Erythroblast (primary cell): ENCODE results near the gene C5orf63.

Experiments used
- DNase-seq, 2 experiments: peaks; one replicate each; lab custom pipeline; 2025; lab: John Stamatoyannopoulos, UW
- GATA1 ChIP-seq: IDR thresholded peaks from 2 replicates; pipeline ENCODE4 v1.6.1; 2011; ENCODE audit warnings: low read depth, mild to moderate bottlenecking, control low read depth, low read length, moderate library complexity
- POLR2A ChIP-seq: IDR thresholded peaks from 2 replicates; pipeline ENCODE4 v1.6.1; 2011; ENCODE audit warnings: mild to moderate bottlenecking, low read length

C5orf63 gene

GRCh38 chr5:127086589-127086988 lies 13.3 kb upstream of the C5orf63 start:
- TF ChIP-seq GATA1 (no peak), POLR2A (no peak)
- DNase-seq, result no peak

- TF ChIP-seq GATA1, result no peak
- no peak for TF ChIP-seq POLR2A
- DNase-seq, result no peak
These were observed 12.5 kb upstream of the C5orf63 start for GRCh38 chr5:127085796-127086195.

- TF ChIP-seq POLR2A, result no peak
- TF ChIP-seq GATA1, result no peak
These were observed 12.1 kb upstream of the C5orf63 start for GRCh38 chr5:127085371-127085770.

DNA sequence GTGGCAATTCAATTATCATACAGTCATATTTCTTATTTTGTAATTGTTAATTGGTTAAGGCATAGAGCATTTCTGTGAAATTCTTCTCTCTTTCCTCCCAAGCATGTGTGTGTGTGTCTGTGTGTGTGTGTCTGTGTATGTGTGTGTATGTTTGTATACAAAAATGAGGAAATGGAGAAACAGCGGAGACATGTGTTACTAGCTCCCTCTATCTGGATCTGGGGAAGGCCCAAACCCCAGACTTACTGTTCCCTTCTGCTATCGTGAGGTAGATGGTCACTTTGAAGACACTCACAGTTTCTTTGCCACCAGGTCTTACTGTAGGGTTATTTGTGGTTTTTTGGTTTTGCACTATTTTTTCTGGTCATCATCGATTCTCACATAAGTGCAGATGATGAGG lies 11.4 kb upstream of the C5orf63 start:
- peak in 1 of 2 experiments; percentile 12 for DNase-seq
- no peak for TF ChIP-seq POLR2A
- TF ChIP-seq GATA1, result no peak

More at GRCh38 chr5:127085371-127085770, 12.1 kb upstream of the C5orf63 start:
- no peak for DNase-seq

DNA sequence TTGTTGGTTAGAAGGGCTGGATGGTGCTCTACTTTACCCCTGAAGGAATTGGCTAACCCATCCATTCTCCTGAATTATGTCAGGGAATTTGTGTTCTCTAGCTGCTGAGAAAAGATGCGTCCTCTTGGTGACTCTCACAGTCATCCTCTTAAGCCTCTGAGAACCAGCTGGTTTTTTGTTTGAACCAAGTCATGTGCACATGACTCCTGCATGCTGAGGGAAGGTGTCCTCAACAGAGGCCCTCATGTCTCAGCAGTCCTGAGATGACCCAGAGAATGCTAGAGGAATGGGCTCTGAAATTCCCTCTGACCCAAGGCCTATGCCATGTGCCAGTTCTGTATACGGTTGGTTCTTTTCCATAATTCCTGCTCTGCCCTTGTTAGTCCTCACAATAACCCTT lies 10.4 kb upstream of the C5orf63 start:
- no peak for TF ChIP-seq GATA1
- no peak for TF ChIP-seq POLR2A
- no peak for DNase-seq

GRCh38 chr5:127079994-127080491 lies 6.7 kb upstream of the C5orf63 start:
- TF ChIP-seq GATA1 (no peak), POLR2A (no peak)

GRCh38 chr5:127077366-127077765 lies 4.1 kb upstream of the C5orf63 start:
- TF ChIP-seq GATA1 (no peak), POLR2A (no peak)
- peak in 1 of 2 experiments; percentile 7 for DNase-seq

More at GRCh38 chr5:127079994-127080491, 6.7 kb upstream of the C5orf63 start:
- DNase-seq, result no peak

DNA sequence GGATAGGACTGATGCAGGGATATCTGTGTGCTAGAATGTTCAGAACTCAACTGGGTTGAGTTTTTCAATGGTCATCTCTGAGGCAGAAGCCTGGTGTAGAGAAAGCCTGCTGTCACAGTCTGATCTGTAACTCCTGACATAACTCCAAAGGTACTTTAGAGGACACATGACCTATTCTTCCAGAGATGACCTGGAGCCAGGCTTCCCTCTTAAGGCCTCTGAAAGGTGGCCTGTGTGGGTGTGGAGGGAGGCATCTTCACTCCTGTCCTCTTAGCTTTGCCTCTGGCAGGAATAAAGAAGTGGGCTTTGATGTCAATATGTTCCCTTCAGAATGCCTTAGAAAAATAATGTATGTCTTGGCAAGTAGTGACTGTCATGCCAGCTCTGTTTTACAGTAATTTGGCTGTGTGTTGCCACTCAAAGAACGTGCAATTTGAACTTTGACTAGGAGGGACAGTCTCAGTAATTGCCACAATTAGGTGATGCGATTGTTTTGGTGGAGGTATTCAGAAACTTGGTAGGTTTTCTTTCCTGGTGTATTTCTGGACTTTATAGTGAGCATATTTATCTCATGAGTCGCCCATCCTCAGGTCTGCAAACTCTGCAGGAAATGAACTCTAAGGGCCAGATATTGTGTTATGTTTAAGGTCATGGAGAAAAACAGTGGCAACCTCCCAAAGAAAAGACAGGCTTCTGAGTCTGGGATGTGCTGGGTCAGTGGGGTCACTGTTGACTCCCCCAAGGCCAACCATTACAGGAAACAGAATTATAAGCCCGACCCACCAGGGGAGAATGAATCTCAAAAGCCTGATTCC lies 3.2 kb upstream of the C5orf63 start:
- TF ChIP-seq GATA1, result no peak
- no peak for TF ChIP-seq POLR2A
- no peak for DNase-seq

DNA sequence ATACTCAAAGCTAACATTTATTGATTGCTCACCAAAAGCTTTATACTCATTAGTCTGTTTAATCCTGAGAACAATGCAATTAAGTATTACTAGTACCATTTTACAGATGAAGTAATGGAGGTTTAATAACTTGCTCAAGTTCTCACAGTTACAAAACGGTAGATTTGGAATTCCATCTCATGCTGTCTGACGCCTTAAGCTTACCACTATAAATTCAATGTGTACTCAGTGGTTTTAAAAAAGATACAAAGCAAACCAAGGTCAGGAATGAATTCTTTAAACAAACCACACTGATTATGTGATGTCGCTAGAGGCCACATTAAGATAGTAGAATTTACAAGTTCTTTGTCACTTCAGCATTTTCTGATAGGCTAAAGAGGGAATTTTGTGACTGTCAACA lies 1.2 kb upstream of the C5orf63 start:
- TF ChIP-seq POLR2A (no peak), GATA1 (no peak)

DNA sequence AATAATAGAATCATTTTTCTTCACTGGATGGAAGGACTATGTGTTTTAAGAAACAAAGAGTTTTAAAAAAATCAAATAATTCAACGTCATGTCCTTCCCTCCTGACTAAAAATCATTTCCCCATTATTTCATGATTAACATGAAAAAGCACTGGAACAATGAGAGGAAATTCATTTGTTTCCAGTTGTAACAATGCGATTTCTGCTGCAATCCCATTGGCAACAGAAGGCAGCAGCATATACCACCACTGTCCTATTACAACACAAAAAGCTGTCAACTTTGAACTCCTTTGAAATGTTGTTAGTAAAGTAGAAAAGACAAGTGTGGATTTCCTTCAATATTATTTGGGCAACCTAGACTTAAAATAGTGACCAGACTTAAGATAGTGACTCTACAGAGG lies 3.1 kb downstream of the C5orf63 start:
- TF ChIP-seq GATA1 (no peak), POLR2A (no peak)
- DNase-seq, result no peak

More for the DNA sequence above, 1.2 kb upstream of the C5orf63 start:
- no peak for DNase-seq

GRCh38 chr5:127068493-127069214 lies 4.6 kb downstream of the C5orf63 start:
- TF ChIP-seq POLR2A (no peak), GATA1 (no peak)
- peak in 1 of 2 experiments; percentile 6 for DNase-seq

DNA sequence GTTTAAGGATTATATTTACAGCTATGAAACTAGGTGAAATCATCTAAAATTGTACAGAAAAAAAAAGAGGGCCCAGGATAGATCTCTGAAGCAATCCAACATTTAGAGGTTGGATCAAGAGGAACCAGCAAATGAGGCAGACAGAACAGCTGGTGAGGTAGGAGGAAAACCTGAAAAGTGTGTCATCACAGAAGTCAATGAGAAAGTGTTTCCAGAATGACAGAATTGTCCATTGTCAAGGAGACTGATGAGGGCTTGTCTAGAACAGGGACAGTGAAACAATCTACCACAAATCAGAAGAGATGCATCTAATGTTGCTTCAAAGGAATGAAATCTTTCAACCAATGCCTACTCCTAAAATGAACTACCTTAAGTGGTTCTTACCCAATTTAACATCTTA lies 6.6 kb downstream of the C5orf63 start:
- no peak for DNase-seq
- TF ChIP-seq POLR2A (no peak), GATA1 (no peak)

DNA sequence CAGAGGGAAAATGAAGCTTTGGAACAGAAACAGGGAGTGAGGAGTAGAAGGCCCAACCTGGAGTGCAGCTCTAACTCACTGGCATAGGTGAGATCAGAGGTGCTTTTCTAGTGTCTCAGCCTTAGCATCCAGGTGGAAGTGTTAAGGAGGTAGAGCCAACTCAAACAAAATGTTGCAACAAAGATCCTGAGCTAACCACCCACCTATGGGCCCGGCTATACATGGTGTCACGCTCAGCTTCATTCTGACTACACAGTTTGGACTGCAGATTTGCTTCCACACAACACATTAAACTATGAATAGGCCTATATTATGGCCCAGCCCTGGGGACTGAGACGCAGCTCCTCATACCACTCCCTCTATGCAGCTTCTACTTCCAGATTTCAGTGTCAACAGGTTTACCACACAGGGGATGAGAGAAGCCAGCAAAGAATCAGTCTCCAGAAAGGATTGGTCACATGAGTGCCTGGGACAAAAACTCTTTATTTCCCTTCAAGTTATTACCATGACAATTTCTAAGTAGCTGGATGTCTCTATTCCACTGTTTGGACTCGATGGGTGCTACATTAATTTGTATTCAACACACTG lies 9.0 kb downstream of the C5orf63 start:
- DNase-seq, result no peak
- TF ChIP-seq GATA1 (no peak), POLR2A (no peak)
